NCI-H1417 treated with DMSO at 0.1 percent for 48 hours (cell line): ENCODE data around the gene CLCA2.

Experiments
- DNase-seq: peaks from one replicate; lab custom pipeline; 2025; lab: John Stamatoyannopoulos, UW

Gene CLCA2, protein sequence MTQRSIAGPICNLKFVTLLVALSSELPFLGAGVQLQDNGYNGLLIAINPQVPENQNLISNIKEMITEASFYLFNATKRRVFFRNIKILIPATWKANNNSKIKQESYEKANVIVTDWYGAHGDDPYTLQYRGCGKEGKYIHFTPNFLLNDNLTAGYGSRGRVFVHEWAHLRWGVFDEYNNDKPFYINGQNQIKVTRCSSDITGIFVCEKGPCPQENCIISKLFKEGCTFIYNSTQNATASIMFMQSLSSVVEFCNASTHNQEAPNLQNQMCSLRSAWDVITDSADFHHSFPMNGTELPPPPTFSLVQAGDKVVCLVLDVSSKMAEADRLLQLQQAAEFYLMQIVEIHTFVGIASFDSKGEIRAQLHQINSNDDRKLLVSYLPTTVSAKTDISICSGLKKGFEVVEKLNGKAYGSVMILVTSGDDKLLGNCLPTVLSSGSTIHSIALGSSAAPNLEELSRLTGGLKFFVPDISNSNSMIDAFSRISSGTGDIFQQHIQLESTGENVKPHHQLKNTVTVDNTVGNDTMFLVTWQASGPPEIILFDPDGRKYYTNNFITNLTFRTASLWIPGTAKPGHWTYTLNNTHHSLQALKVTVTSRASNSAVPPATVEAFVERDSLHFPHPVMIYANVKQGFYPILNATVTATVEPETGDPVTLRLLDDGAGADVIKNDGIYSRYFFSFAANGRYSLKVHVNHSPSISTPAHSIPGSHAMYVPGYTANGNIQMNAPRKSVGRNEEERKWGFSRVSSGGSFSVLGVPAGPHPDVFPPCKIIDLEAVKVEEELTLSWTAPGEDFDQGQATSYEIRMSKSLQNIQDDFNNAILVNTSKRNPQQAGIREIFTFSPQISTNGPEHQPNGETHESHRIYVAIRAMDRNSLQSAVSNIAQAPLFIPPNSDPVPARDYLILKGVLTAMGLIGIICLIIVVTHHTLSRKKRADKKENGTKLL

DNA sequence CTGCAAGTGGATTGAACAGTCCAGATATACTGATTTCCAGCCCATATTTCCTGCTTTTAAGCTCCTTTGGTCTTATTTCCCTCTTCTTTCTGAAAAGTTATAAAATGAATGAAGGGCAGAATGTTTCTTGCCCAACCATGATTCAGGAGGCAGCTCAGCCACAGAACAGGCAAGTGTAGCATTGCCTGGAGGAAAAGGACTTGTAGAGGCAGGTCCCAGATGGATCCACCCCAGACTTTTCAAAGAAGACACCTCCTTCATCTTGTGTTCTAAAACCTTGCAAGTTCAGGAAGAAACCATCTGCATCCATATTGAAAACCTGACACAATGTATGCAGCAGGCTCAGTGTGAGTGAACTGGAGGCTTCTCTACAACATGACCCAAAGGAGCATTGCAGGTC is at the start of gene CLCA2:
TSS of gene CLCA2 (plus strand) at position 299 of the 400 bp plus-strand sequence. CDS start at position 376, 77 bp downstream.
- no peak for DNase-seq

- no peak for DNase-seq
Measured at GRCh38 chr1:86375688-86376087, 48.3 kb upstream of the CLCA2 start.

DNA sequence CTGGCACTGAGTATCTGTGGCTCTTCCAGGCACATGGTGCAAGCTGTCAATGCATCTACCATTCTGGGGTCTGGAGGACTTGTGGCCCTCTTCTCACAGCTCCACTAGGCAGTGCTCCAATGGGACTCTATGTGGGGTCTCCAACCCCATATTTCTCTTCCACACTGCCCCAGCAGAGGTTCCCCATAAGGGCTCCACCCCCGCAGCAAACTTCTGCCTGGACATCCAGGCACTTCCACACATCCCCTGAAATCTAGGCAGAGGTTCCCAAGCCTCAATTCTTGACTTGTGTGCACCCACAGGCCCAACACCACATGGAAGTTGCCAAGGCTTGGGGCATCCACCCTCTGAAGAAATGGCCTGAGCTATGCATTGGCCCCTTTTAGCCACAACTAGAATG is 46.6 kb upstream of the CLCA2 start:
- no peak for DNase-seq

- no peak for DNase-seq
Measured at GRCh38 chr1:86378813-86379212, 45.2 kb upstream of the CLCA2 start.

GRCh38 chr1:86380257-86380861 is 43.6 kb upstream of the CLCA2 start:
- peak; percentile 40 for DNase-seq

DNA sequence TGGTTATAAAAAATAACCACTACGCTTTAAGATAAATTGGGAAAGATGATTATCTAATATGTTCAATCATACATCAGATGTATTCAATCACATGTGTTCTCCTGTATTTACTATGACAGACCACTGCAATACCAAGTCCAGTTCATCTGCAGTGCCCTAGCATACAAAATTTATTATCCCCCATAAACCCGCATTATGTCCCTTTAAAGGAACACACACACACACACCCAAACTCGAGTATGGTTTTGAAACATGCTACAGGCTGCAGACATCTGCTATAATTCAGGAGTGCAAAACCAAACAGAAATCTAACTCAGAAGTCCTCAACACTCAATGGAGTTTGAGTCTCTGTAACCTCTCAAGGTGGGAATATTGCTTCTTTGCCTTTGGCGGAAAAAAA is 42.7 kb upstream of the CLCA2 start:
- no peak for DNase-seq

GRCh38 chr1:86382878-86383277 is 41.1 kb upstream of the CLCA2 start:
- no peak for DNase-seq

- no peak for DNase-seq
Measured at GRCh38 chr1:86387916-86388627, 35.9 kb upstream of the CLCA2 start.

GRCh38 chr1:86388777-86389176 is 35.2 kb upstream of the CLCA2 start:
- no peak for DNase-seq

GRCh38 chr1:86389307-86389706 is 34.7 kb upstream of the CLCA2 start:
- no peak for DNase-seq

- no peak for DNase-seq
Measured at GRCh38 chr1:86394416-86394815, 29.6 kb upstream of the CLCA2 start.

DNA sequence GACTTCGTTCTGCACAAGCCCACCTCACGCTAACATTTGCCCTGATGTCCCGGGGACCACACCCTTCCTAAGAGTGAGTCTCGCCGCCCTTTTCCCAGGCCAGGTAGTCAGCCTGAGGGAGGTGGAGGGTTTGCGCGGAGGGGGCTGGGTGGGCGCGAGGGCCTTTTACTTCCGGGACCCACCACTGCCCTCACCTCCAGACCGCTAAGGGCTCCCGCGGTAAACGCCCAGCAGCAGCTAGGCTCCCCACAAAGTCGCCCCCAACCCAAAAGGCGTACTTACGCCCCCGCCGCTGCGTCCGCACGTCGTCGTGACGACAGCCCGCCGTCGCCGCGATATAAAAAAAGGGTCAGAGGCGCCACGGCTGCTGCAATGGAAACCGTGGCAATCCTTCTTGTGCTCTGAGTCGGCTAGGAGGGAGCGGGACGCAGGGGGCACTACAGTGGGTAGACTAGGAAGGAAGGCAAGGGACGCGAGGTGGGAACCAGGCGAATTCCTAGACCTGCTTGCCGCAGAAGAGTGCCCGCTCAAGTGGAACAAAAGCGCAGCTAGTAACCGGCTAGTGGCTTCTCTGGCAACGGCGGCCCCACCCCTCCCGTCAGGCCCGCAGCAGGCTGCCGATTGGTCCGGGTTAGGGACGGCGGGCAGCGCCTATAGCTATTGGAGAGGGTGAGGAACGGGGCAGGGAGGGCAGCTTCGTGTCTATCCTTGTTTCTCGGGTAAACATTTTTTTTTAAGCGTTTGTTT is 28.0 kb upstream of the CLCA2 start, which contains the start of gene ODF2L:
TSS of gene ODF2L (minus strand) at position 573 of the 747 bp plus-strand sequence. CDS start 9,296 bp downstream, outside the sequence.
- DNase-seq: peak; percentile 71

DNA sequence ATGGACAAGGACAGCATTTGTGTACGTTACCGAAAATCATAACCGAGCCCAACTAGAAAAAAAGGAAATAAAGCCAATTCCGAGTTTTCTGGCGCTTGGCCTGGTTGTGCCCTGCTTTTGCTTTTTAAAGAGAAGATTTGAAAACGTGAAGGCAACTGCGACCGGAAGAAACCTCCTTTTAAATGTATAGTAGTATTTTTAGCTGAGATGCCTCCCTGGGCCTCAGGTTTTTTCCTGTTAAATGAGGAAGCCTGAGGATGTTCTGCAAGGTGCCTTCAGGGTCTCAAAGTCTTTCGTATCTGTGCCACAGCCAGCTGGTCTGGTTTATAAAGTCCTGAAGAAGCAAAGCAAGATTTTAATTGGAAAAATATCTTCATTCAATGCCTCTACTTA is 27.5 kb upstream of the CLCA2 start:
- DNase-seq: no peak

DNA sequence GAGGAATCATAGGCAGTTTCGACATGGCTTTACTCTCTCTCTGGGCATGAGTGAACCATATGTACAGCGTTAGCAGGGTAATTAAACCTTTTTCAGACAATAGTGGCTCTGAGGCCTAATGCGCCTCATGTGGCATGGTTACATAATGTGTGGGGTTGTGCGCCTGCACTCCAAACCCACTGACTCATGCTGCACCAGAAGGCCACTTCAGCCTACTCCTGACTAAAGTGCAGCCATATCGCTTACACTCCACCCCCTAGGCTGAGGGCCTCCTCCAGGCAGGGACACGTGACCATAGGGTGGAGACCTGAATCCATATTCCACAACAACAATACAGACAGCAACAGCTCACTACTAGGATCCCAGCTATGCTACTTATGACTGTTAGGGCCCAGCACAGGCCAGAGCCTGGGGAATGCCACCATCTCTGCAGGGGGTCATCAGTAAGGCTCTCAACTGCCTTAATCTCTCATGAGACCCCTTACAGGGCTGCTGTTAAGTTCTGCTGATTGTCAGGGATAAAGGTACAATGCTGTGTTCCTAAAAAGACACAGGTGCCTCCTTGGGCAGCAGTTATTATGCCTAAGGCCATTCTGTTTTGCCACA is 14.5 kb upstream of the CLCA2 start:
- DNase-seq: no peak

- DNase-seq: no peak
Measured at GRCh38 chr1:86410879-86411278, 13.1 kb upstream of the CLCA2 start.

- peak; percentile 32 for DNase-seq
Measured at GRCh38 chr1:86416343-86416742, 7.6 kb upstream of the CLCA2 start.

DNA sequence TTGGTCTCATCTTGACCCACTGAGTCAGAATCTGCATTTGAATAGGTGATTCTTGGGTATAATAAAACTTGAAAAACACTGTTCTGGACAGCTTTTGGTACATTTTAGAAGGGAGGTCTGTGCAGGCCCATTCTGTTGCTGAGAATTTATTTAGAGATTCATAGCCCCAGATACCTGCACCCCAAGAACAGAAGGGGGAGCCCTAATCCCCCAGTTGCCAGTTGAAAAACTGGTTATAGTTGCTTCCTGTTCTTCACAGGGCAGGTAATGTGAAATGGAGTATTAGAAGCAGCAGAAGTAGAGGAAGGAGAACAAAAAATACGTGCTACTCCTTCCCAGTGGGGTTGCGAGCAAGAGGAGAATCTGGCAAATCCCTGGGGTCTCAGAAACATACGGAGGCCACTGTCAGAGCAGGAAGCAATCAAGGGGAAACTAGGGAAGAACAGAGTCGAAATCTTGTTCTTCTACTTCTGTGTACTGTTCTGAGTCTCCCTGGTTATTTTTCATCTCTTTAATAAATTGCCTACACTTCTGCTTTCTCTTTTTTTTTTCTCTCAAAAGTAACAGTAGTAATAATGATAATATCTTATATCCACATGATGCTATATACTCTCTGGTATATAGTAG is 4.6 kb upstream of the CLCA2 start:
- no peak for DNase-seq

DNA sequence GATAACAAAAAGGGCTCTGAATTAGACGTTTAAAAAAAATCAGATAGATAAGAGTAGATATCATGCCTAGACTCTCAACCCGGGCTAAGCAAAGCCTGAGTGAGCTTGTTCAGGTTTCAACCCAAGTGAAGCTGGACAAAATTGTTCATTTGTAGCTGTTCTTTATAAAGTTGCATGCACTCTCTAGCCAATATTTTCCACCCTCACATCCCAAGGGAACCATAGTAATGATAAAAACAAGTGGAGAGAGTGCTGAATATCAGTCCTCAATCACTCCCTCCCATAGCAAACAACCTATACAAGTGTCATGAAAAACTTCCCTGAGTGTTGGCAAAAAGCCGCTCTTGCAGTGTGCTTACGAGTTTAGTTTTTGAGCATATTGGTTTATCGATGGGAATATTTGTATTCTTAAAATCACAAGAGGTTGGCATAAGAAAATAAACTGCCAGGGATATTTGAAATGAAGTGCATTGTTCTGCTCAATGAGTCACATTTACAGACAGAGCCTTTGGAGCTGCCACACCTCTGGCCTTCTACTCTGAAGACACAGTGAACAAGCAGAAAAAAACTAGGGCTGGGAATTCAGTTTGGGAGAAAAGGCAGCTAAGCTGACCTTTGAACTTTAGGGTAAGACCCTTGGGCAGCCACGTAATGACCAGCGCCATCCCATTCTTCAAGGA is 2.2 kb upstream of the CLCA2 start:
- no peak for DNase-seq

- no peak for DNase-seq
Measured at GRCh38 chr1:86423473-86423872, 498 bp upstream of the CLCA2 start.
